Suprapubic skin (tissue), 4 donors: ENCODE measurements around the gene SLC25A47.

ENCODE experiments used
- POLR2A ChIP-seq, 2 donors: fragments of 450-650 bp; IDR thresholded peaks; one replicate each; pipeline ENCODE4 v1.6.1; 2017; ENCODE audit warnings: antibody characterized with exemption in 2 of 2, mild to moderate bottlenecking in 2 of 2, moderate library complexity in 2 of 2
- POLR2AphosphoS5 ChIP-seq, 3 donors: sonication (generic); formaldehyde crosslinking; IDR thresholded peaks; one replicate each; pipeline ENCODE4 v1.6.1; 2017; ENCODE audit warnings: antibody characterized with exemption in 3 of 3
- TF ChIP-seq, protein P1 (sequence below), 2 donors: fragments of 200-600 bp in 1 of 2; fragments of 450-650 bp in 1 of 2; sonication (generic) in 1 of 2; IDR thresholded peaks; one replicate each; pipeline ENCODE4 v1.5.1; 2016 to 2019; ENCODE audit warnings: antibody characterized with exemption in 2 of 2, mild to moderate bottlenecking in 1 of 2, moderate library complexity in 1 of 2

DNA sequence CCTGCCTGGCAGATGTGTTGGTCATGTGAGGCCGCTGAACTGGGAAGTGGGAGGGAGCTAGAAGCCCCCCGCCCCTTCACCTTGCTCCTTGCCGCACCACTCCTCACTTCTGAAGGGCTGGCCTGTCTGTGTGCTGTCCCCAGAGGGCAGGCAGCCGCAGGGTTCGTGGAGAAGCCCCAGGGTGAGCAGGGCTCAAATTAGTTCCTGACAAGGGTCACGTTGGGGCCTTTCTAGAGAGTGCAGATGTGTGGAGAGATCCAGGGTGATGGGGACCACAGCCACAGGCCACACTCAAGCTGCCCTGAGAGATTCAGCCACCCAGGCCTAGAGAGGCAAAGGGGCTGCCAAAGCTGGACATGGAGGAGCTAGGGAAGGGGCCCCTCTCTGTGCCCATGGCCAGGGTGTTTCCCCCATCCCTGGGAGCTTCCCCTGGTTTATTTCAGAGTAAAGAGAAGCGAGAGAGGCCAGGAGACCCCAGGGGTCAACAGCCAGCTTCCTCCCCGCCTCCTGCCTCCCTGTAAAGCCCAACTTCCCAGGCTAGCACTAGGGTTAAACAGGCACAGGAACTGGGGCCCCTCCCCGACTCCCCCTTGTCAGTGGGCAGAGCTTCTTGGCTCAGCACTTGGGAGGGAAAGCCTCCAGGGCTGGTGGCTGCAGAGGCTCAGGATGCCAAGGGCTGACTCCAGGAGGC is 33.1 kb upstream of the SLC25A47 start:
- TF ChIP-seq, protein P1, sequence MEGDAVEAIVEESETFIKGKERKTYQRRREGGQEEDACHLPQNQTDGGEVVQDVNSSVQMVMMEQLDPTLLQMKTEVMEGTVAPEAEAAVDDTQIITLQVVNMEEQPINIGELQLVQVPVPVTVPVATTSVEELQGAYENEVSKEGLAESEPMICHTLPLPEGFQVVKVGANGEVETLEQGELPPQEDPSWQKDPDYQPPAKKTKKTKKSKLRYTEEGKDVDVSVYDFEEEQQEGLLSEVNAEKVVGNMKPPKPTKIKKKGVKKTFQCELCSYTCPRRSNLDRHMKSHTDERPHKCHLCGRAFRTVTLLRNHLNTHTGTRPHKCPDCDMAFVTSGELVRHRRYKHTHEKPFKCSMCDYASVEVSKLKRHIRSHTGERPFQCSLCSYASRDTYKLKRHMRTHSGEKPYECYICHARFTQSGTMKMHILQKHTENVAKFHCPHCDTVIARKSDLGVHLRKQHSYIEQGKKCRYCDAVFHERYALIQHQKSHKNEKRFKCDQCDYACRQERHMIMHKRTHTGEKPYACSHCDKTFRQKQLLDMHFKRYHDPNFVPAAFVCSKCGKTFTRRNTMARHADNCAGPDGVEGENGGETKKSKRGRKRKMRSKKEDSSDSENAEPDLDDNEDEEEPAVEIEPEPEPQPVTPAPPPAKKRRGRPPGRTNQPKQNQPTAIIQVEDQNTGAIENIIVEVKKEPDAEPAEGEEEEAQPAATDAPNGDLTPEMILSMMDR (IDR thresholded peaks at IDR 0.05): no peak
- no peak for TF ChIP-seq POLR2A (IDR thresholded peaks at IDR 0.05)
- no peak for TF ChIP-seq POLR2AphosphoS5 (IDR thresholded peaks at IDR 0.05)
